Posterior vena cava (tissue), 2 donors: ENCODE measurements around the gene AFF3. TPM values are rescaled to one million over a fixed set of nuclear protein-coding genes. Genes with fewer than 3 reads are reported as not detected.

Source experiments
- DNase-seq: peaks from one replicate; pipeline ENCODE4 v3.0.0-alpha.2; 2020; ENCODE audit warnings: low spot score
- intact Hi-C, 2 donors: fragments of 100-400 bp; cut with DNase I; formaldehyde crosslinking; loops; one replicate each; pipeline versions ENCODE4 v1.14.1 to v1.14.2; 2022 to 2023
- total RNA-seq, 2 donors: library from RNA; stranded (reverse); fragmentation: NEBNext Ultra II Directional; extraction: Animal tissue kit (Norgen Biotek cat#: 25700); gene quantifications; one replicate each; pipeline ENCODE4 v1.2.1, GENCODE V29; 2021
- donor health status: DM: yes; HTN: yes; CAD: no.
- donor health status: DM: yes; HTN: yes; CAD: no.

The AFF3 gene
- total RNA-seq, 2 donors from 2014 or later, result 15.5 to 26.4 TPM

GRCh38 chr2:99860720-99861375, 281.5 kb downstream of the AFF3 start:
- DNase-seq, result no peak

GRCh38 chr2:99858951-99859596, 283.3 kb downstream of the AFF3 start:
- DNase-seq, result no peak
- intact Hi-C loops, result no loop called here

More at GRCh38 chr2:99860720-99861375, 281.5 kb downstream of the AFF3 start:
- intact Hi-C loops, result no loop called here

- no peak for DNase-seq
Observed at GRCh38 chr2:99857867-99858444, 284.4 kb downstream of the AFF3 start.

GRCh38 chr2:99857372-99857771, 285.0 kb downstream of the AFF3 start:
- no peak for DNase-seq
- intact Hi-C loops, result no loop called here

More at GRCh38 chr2:99857867-99858444, 284.4 kb downstream of the AFF3 start:
- intact Hi-C loops, result no loop called here

DNA sequence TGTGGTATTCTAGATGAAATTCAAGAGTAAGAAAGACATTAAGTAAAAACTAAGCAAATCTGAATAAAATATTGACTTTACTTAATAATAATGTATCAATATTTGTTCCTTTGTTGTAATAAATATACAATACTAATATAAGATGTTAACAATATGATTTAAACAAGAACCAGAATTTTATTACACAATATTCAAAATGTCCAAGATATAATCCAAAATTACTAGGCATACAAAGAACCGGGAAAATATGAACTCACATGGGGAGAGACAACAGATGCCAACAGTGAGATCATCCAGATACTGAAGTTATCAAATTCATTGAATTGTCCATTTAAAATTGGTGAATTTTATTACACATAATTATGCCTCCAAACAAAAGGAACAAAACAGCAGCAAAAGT, 286.3 kb downstream of the AFF3 start:
- intact Hi-C loops, result no loop called here
- no peak for DNase-seq

GRCh38 chr2:99854236-99854852, 288.0 kb downstream of the AFF3 start:
- intact Hi-C loops, result no loop called here
- no peak for DNase-seq

DNA sequence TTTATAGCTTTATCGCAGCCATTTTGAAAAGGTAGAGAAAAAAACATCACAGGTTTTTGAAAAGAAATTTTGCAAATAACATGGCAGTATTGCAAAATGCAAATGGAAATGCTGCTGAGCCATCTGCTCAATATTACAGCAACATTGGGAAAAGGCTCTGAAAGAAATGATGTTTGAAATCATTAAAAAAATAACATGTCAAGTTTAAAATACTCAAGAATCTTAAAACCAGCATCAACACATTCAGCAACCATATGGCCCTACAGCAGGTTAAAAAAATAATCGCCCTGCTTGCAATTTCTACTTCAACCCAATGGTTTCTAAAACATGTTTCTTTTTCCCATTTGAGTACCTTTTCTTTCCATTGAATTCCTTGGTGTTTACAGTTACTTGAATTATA, 289.4 kb downstream of the AFF3 start:
- no peak for DNase-seq
- intact Hi-C loops, result no loop called here

- intact Hi-C loops, result no loop called here
- no peak for DNase-seq
Observed at GRCh38 chr2:99852376-99852934, 289.9 kb downstream of the AFF3 start.

DNA sequence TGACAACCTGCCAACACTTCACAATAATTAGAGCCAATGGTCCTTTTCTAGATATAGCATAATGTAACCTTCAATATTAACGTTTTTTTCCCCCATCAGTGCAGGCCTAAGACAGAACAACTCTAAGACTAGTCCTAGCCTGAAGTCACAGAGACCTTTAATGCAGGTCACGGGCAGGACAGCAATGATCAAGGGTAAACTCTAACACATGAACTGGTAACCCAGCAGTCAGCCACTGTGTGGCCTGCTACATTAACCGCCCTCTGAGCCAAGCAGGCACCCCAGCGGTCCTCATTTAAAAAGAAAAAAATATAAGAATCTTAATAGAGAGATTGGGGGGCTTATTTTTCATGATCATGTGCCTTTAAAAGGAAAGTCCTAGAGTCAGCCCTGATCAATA, 290.6 kb downstream of the AFF3 start:
- intact Hi-C loops, result no loop called here
- no peak for DNase-seq

DNA sequence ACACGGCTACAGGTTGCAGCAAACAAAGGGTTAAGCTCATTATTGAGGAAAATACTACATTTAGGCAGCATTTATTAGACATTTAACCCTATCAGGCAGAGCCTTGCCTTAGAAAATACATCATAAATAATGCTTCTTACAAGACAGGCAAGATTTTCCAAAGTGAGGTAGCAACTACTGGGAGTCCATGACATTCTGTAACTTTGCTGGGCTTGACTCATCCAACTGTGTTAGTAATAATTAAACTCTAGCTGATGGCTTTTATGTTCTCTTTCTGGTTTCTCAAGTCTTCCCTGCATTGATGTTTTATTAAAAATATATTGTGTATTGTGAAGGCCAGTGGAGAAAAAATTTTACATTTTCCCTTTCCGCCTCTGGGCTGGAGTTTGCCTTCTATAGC, 291.3 kb downstream of the AFF3 start:
- no peak for DNase-seq
- intact Hi-C loops, result no loop called here

DNA sequence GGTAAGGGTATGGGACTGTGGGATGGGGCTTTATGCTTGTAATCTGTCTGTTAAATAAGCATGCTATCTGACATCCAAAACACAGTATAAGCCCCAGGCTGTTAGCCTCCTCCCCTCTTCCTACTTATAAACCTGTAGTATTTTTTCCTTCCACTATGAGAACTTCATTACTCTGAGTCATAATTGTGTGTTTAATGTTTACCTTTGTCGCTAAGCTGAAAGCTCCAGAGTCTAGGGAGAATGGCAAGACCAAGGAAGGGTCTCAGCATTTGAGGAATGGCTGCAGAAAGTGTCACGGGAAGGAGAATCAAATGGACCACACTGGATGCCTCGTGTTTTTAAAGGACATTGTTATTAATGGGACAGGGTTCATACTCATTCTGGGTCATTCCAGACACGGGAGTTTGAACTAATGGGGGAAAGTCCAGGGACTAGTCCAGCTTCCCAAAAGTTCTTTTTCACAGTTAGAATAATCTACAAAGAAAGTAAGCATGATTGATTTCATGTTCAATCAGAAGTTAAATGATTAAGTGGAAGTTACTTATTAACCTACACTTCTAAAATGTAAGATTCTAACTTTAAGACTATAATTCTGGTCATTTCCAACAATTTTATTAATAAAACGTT, 292.2 kb downstream of the AFF3 start:
- DNase-seq, result no peak
- intact Hi-C loops, result no loop called here

DNA sequence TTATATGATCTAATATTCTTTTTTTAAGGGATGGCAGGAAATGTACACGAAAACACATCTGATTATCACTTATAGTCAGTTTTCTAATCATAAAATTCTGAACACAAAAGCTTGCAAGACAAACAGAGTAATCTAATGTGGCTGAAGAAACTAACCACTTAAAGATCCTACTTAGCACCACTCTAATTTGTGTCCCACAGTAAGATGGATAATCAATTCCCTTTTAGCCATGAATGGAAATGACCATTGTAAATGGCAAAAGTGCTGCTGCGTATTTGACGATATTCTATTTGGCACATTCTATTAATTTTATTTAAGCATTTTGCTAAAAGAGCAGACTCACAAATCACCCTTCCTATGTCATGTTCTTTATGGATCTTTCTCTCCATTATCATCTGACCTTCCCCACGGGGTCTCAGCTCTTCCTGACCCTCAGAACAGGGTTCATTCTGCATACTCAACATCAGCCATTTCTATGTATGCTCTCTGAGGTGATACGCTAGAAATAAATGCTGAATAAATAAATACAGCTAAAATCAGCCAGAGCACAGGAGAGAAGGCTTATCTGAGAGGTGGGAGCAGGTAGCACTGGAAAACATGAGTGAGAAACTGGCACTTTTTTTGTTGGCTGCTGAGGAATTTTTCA, 295.8 kb downstream of the AFF3 start:
- intact Hi-C loops, result loop anchor here in 1 of 2 donors (2.0 kb wide), 1 partner anchor 20 kb away; no protein-coding TSS in a partner anchor
- DNase-seq, result no peak

- DNase-seq, result no peak
- intact Hi-C loops, result no loop called here
Observed at GRCh38 chr2:99845296-99845695, 297.1 kb downstream of the AFF3 start.

- intact Hi-C loops, result no loop called here
- no peak for DNase-seq
Observed at GRCh38 chr2:99842451-99842850, 299.9 kb downstream of the AFF3 start.

DNA sequence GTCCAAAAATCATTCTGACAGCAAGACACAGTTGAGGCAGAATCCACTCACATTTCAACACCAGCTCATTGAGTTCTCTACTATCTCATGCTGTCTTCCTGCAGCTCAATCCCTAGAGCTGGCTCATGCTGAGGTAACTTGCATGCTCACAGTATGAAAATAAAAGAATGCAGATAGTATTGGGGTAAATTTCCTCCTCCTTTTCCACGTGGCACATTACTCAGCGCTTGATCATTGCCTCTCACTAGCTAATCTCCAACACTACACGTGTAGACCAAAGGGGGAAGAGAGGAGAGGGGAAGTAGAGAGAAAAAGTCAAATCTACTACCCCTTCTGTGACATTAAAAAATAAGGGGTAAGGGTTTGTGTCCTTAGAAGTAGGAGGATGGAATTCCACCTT, 300.6 kb downstream of the AFF3 start:
- intact Hi-C loops, result no loop called here
- no peak for DNase-seq

GRCh38 chr2:99840831-99841230, 301.6 kb downstream of the AFF3 start:
- no peak for DNase-seq
- intact Hi-C loops, result no loop called here

GRCh38 chr2:99836690-99837605, 305.4 kb downstream of the AFF3 start:
- DNase-seq, result no peak
- intact Hi-C loops, result no loop called here

DNA sequence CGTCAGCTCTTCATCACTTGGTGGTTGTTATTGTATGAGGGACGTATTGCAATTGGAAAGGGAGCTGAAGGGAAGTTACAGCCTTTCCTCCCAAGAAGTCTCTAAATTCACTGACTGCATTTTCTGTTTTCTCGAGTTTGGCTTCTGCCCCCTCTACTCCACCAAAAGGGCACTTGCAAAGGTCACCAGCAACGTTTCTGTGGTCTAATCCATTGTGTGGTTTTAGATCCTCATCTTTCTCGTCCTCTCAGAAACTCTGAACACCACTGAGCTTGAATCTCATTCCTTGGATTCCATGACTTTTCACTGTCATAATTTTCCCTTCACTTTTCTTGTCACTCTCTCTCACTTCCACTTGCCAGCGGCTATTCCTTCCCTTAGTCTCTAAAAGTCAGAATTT, 308.0 kb downstream of the AFF3 start:
- intact Hi-C loops, result no loop called here

More for the DNA sequence above, 308.0 kb downstream of the AFF3 start:
- DNase-seq, result no peak
